WERI-Rb-1 (cell line): ENCODE data around the gene CDKN3.
"Not testable (repeated sequence)": the region's sequence is repeated elsewhere in the genome, so short reads cannot be mapped to it uniquely, and the experiment has no call there.

Source experiments
- DNase-seq: peaks from one replicate; pipeline ENCODE4 v3.0.0-alpha.2; 2020
- H3K27ac ChIP-seq: fragments of 250-450 bp; sonication (Bioruptor Pico); 2 replicates; pipeline ENCODE4 v1.5.1; 2020; ENCODE audit warnings: mild to moderate bottlenecking, moderate library complexity
- H3K27me3 ChIP-seq: fragments of 250-450 bp; sonication (Bioruptor Pico); 2 replicates; pipeline ENCODE4 v1.5.1; 2021; ENCODE audit warnings: mild to moderate bottlenecking, low read depth, moderate library complexity; ENCODE audit not compliant: insufficient read depth, severe bottlenecking
- H3K36me3 ChIP-seq: fragments of 250-450 bp; sonication (Bioruptor Pico); 2 replicates; pipeline ENCODE4 v1.5.1; 2020; ENCODE audit warnings: mild to moderate bottlenecking, moderate library complexity
- H3K4me3 ChIP-seq: 2 replicates; pipeline ENCODE4 v1.5.1; 2011; ENCODE audit warnings: low read depth, mild to moderate bottlenecking, control low read depth, low read length
- H3K9me3 ChIP-seq: fragments of 250-450 bp; sonication (Bioruptor Pico); 2 replicates; pipeline ENCODE4 v1.5.1; 2021; ENCODE audit warnings: mild to moderate bottlenecking, moderate library complexity; ENCODE audit not compliant: severe bottlenecking
- TF ChIP-seq, protein P1 (sequence below): IDR thresholded peaks from 2 replicates; pipeline ENCODE4 v1.5.1; 2011; ENCODE audit warnings: low read depth, mild to moderate bottlenecking, control low read depth, inconsistent platforms, low read length

The CDKN3 gene

DNA sequence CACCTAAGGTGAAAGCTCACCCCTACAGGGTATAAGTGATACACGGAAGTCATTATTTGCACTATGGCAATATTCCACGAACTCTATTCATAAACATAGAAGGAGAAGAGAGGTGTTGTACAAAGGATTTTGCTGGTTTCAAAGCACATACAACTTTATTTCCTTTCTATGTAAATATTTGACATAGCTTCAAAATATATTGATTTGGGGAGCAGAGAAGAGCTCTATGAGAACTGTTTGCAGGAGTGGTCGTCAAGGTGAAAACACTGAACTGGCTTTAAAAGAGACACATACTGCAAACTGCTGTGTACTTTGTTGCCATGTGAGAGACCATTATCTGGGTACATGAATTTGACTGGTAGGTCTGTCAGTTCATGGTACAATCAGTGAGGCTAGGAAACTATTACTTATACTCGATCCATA lies 27.7 kb downstream of the CDKN3 start:
- H3K36me3 ChIP-seq: peaks cover 49% of the 10 kb centered on the region

DNA sequence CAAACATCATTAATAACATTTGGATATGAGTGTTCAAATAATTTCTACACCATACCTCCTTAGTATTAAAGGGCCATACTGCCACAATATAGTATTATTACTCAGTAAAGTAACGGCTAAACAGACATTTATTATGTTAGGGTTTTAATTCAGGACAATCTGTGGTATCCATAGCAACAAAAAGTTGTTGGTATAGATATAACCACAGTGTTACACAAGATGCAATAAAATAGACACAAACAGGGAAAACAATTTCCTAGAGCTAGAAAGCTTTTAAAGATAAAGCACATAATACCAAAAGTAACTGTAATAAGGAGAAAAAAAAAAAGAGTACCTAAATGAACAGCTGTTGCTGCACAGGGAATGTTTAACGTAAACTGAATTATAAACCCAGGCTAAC lies 28.3 kb downstream of the CDKN3 start:
- H3K9me3 ChIP-seq: no peaks in the 10 kb centered on the region
- H3K4me3 ChIP-seq: no peak overlapping the region
- no peak for DNase-seq
- H3K36me3 ChIP-seq: peaks cover 48% of the 10 kb centered on the region
- no peak overlapping the region for H3K27ac ChIP-seq
- no peaks in the 10 kb centered on the region for H3K27me3 ChIP-seq
- TF ChIP-seq, protein P1, sequence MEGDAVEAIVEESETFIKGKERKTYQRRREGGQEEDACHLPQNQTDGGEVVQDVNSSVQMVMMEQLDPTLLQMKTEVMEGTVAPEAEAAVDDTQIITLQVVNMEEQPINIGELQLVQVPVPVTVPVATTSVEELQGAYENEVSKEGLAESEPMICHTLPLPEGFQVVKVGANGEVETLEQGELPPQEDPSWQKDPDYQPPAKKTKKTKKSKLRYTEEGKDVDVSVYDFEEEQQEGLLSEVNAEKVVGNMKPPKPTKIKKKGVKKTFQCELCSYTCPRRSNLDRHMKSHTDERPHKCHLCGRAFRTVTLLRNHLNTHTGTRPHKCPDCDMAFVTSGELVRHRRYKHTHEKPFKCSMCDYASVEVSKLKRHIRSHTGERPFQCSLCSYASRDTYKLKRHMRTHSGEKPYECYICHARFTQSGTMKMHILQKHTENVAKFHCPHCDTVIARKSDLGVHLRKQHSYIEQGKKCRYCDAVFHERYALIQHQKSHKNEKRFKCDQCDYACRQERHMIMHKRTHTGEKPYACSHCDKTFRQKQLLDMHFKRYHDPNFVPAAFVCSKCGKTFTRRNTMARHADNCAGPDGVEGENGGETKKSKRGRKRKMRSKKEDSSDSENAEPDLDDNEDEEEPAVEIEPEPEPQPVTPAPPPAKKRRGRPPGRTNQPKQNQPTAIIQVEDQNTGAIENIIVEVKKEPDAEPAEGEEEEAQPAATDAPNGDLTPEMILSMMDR: no peak

More for the DNA sequence above, 27.7 kb downstream of the CDKN3 start:
- DNase-seq: no peak
- no peaks in the 10 kb centered on the region for H3K27me3 ChIP-seq
- H3K27ac ChIP-seq: no peak overlapping the region
- TF ChIP-seq, protein P1: no peak
- no peaks in the 10 kb centered on the region for H3K9me3 ChIP-seq
- no peak overlapping the region for H3K4me3 ChIP-seq

DNA sequence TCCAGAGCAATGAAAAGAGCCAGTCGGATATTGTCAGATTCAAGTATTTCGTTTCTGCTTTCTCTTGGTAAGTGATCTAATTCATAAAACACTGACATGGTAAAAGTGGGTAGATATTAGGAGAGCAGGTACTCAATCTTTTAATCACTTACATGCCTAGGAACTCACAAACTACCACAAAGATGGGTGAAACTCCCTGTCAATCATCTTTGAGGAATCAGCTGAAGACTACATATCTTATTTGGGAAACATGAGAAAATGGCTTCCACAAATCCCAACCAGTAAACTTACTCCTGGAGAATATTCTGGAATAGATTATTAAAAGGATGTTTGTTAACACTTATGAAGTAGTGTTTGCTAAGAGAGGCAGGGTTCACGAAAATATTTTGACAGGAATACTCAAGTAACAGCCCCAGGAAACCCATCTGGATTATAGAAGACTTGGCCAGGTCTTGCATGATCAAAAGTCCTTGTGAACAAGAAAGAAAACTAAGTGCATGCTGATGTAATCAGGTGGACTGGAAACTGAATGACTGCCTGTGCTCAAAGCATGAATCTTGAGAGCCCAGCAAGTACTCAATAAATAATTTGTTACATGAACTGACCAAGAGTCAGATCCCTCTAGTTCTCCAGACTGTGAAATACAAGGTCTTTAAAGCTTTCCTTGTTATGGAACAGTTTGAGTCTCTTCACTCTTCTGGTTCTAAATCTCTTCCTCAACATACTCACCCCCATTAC lies 28.9 kb downstream of the CDKN3 start:
- no peak overlapping the region for H3K27ac ChIP-seq
- H3K27me3 ChIP-seq: no peaks in the 10 kb centered on the region
- H3K36me3 ChIP-seq: peaks cover 46% of the 10 kb centered on the region
- TF ChIP-seq, protein P1: no peak
- H3K9me3 ChIP-seq: no peaks in the 10 kb centered on the region
- no peak for DNase-seq
- H3K4me3 ChIP-seq: no peak overlapping the region

DNA sequence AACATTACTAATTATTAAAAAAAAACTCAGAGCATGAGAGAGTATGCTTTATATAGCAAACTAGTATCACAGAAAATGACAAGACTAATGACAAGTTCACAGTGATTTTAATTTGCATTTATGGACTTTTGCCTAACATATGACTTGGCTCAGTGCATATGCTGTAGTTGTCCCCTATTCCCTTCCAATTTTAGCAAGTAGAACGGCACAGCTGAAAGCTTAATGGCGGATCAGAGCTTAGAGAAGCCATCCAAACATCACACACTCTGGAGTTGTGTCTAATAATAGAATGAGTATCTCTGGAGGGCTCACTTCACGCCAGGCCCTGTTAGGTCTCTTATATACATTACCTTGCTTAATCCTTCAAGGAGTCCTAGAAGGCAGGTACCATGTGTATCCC lies 31.1 kb downstream of the CDKN3 start:
- no peak for DNase-seq
- H3K27me3 ChIP-seq: no peaks in the 10 kb centered on the region
- no peak overlapping the region for H3K27ac ChIP-seq
- no peak overlapping the region for H3K4me3 ChIP-seq
- no peaks in the 10 kb centered on the region for H3K9me3 ChIP-seq
- peaks cover 53% of the 10 kb centered on the region for H3K36me3 ChIP-seq
- TF ChIP-seq, protein P1: no peak

DNA sequence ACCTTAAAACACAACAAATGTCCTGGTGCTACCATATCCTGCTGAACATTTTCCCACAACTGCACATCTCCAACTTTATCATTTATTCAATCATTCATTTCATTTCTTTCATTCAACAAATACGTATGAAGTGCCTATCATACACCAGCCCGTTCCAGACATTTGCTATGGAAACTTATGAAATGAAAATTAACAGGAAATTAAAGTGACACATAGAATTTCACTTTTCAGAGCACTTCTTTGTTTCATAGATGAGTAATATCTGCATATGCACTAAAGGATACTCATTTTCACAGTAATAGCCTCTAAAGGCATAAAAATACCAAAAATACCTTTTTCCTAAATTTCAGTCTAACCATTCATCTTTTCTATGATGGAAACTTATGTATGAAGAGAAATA lies 31.7 kb downstream of the CDKN3 start:
- Histone ChIP-seq H3K27me3 (no peaks in the 10 kb centered on the region), H3K4me3 (no peak overlapping the region), H3K36me3 (peaks cover 53% of the 10 kb centered on the region), H3K27ac (no peak overlapping the region), H3K9me3 (no peaks in the 10 kb centered on the region)
- no peak for DNase-seq
- TF ChIP-seq, protein P1: no peak

DNA sequence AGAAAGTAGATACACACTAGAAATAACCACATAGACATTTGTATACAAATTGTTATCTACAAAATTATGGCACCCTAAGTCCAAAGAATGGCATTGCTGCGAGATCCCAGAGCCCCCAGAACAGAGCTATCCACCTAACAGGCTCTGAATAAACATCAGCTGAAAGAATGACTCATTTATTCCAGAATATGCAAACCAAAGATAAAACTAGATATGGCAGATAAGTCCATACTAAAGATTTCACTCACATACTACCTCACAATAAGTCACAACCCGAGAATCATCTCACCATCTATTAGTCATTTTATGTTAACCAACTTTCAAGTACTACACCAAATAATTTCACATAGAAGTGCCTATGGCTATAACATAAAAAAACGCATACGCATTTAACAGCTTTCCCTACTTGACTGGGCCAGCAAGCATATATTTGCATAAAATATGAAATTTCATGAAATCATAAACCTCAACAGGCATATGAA lies 38.7 kb downstream of the CDKN3 start:
- Histone ChIP-seq H3K36me3 (peaks cover 27% of the 10 kb centered on the region), H3K9me3 (no peaks in the 10 kb centered on the region), H3K27me3 (no peaks in the 10 kb centered on the region), H3K27ac (no peak overlapping the region), H3K4me3 (no peak overlapping the region)
- TF ChIP-seq, protein P1: no peak
- DNase-seq: no peak

DNA sequence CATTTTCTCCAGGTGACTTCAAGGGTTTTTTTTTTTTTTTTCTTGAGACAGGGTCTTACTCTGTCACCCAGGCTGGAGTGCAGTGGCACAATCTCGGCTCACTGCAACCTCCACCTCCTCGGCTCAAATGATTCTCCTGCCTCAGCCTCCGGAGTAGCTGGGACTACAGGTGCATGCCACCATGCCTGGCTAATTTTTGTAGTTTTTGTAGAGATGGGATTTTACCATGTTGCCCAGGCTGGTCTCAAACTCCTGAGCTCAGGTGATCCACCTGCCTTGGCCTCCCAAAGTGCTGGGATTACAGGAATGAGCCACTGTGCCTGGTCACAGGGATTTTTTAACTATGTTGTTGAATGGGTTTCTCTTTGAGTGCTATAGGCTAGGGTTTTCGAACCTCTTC lies 41.1 kb downstream of the CDKN3 start:
- not testable (repeated sequence) for H3K27me3 ChIP-seq, DNase-seq, H3K9me3 ChIP-seq, H3K4me3 ChIP-seq, H3K27ac ChIP-seq
- peaks cover 13% of the 10 kb centered on the region for H3K36me3 ChIP-seq
